T-helper 17 cell (primary cell): Measurements from ENCODE around the gene CDH1. TPM values are rescaled to one million over a fixed set of nuclear protein-coding genes. Genes with fewer than 3 reads are reported as not detected.
"Not testable (repeated sequence)": the region's sequence is repeated elsewhere in the genome, so short reads cannot be mapped to it uniquely, and the experiment has no call there.

Experiments used
- ATAC-seq: fragments of 150-1000 bp; cut with Tn5 transposase; 2 replicates; pipeline ENCODE4 v1.10.0; 2021; ENCODE audit warnings: mild to moderate bottlenecking, moderate library complexity
- DNase-seq, 3 donors: peaks; one replicate each; pipeline versions ENCODE4 v3.0.0 to v3.0.0-alpha.2; 2020 to 2021
- H3K9me3 ChIP-seq: one replicate; pipeline ENCODE4 v1.7.0; 2013; ENCODE audit warnings: low read length, mild to moderate bottlenecking; ENCODE audit not compliant: control insufficient read depth, poor library complexity, severe bottlenecking
- H3K27ac Mint-ChIP-seq: one replicate; pipeline ENCODE4 v1.8.0; 2022; ENCODE audit warnings: mild to moderate bottlenecking, moderate library complexity, mixed read lengths
- H3K27me3 Mint-ChIP-seq: one replicate; pipeline ENCODE4 v1.8.0; 2022; ENCODE audit warnings: mixed read lengths
- H3K36me3 Mint-ChIP-seq: one replicate; pipeline ENCODE4 v1.8.0; 2022; ENCODE audit warnings: low read depth, mixed read lengths
- H3K4me1 Mint-ChIP-seq: one replicate; pipeline ENCODE4 v1.8.0; 2022; ENCODE audit warnings: mild to moderate bottlenecking, mixed read lengths
- H3K4me3 Mint-ChIP-seq: one replicate; pipeline ENCODE4 v1.8.0; 2022; ENCODE audit warnings: mild to moderate bottlenecking, moderate library complexity, mixed read lengths
- total RNA-seq, 4 donors: library from RNA in 2 of 4; stranded (reverse) in 2 of 4; gene quantifications; one replicate each; pipeline ENCODE4 v1.2.3 and lab custom pipeline; 2022 to 2026

Gene CDH1
- total RNA-seq, 2 donors from 2014 or later = 0.44 to 0.47 TPM

DNA sequence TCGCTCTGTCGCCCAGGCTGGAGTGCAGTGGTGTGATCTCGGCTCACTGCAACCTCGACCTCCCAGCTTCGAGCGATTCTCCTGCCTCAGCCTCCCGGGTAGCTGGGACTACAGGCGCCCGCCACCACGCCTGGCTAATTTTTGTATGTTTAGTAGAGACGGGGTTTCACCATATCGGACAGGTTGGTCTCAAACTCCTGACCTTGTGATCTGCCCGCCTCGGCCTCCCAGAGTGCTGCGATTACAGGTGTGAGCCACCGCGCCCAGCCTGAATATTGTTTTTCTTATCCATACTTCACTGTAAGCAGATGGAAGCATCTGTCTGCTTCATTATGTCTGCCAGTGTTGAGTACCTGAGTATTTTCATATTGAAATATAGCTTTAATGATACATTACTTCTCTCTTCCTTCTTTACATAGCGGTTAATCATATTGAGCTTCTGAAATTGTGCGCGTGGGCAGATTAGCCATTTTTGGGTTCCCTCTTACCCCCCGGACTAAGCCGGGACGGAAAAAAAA, 105.9 kb downstream of the CDH1 start:
- Mint-ChIP-seq H3K4me3 (peak overlapping the region; percentile 96), H3K4me1 (peaks cover 25% of the 10 kb centered on the region), H3K27ac (peak overlapping the region; percentile 92)
- H3K36me3 Mint-ChIP-seq, DNase-seq, H3K9me3 ChIP-seq, H3K27me3 Mint-ChIP-seq, ATAC-seq: not testable (repeated sequence)

DNA sequence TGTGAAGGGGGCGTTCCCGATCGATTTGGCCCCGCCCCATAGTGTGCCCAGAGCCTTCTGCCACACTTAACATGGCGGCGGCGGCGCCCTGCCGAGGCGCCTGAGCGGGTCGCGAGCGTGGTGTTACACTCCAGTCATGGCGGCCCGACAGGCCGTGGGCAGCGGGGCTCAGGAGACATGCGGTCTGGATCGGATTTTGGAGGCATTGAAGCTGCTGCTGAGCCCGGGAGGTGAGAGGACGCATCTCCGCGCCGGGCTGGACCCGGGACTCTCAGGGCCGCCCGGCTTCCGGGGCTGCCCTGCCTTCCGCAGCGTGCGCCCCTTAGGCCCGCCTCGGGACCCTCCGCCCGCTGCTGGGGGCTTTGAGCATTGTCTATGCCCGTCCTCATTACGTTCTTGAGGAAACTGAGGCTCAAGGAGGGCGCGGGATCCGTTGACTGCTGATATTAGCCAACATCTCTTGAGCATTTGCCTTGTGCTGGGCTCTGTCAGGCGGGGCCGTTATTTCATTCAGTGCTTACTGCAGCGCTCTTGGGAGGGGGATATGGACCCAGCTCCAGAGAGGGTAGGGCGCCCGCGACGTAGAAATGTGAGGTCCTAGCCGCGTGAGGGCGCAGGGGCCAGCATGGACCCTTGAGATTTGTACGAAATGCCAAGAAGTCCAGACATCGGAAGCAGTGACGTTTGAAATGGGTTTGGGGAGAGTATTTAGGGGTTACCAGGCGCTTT, 106.6 kb downstream of the CDH1 start, which contains the start of gene TANGO6:
Gene TANGO6, plus strand, starts transcription at position 50 of the 729 bp plus-strand sequence. Its CDS starts 87 bp downstream, at position 137.
- no peaks in the 10 kb centered on the region for H3K36me3 Mint-ChIP-seq
- H3K27me3 Mint-ChIP-seq = no peaks in the 10 kb centered on the region
- ATAC-seq (peak; percentile 98), DNase-seq (peak; percentile 82 to 85 (median 84))
- H3K9me3 ChIP-seq = no peaks in the 10 kb centered on the region
- peaks cover 25% of the 10 kb centered on the region for H3K4me1 Mint-ChIP-seq
- peak within 1 kb of the TSS; percentile 96 for H3K4me3 Mint-ChIP-seq
- peak within 1 kb of the TSS; percentile 92 for H3K27ac Mint-ChIP-seq

- H3K4me1 Mint-ChIP-seq = peaks cover 25% of the 10 kb centered on the region
- H3K27ac Mint-ChIP-seq = peak overlapping the region; percentile 92
- H3K27me3 Mint-ChIP-seq = no peaks in the 10 kb centered on the region
- H3K4me3 Mint-ChIP-seq = peak overlapping the region; percentile 96
- H3K9me3 ChIP-seq = no peaks in the 10 kb centered on the region
- ATAC-seq = no peak
- DNase-seq = no peak
- no peaks in the 10 kb centered on the region for H3K36me3 Mint-ChIP-seq
Observed at GRCh38 chr16:68844211-68844564, 107.1 kb downstream of the CDH1 start.

GRCh38 chr16:68848786-68849185, 111.7 kb downstream of the CDH1 start:
- no peaks in the 10 kb centered on the region for H3K9me3 ChIP-seq
- Mint-ChIP-seq H3K4me3 (no peak overlapping the region), H3K4me1 (peaks cover 24% of the 10 kb centered on the region), H3K27me3 (no peaks in the 10 kb centered on the region), H3K36me3 (no peaks in the 10 kb centered on the region), H3K27ac (no peak overlapping the region)
- DNase-seq = no peak
- no peak for ATAC-seq

- ATAC-seq (no peak), DNase-seq (no peak)
- Mint-ChIP-seq H3K27ac (no peak overlapping the region), H3K27me3 (no peaks in the 10 kb centered on the region), H3K4me1 (peaks cover 13% of the 10 kb centered on the region), H3K4me3 (no peak overlapping the region), H3K36me3 (no peaks in the 10 kb centered on the region)
- H3K9me3 ChIP-seq = no peaks in the 10 kb centered on the region
Observed at GRCh38 chr16:68850481-68850880, 113.4 kb downstream of the CDH1 start.

DNA sequence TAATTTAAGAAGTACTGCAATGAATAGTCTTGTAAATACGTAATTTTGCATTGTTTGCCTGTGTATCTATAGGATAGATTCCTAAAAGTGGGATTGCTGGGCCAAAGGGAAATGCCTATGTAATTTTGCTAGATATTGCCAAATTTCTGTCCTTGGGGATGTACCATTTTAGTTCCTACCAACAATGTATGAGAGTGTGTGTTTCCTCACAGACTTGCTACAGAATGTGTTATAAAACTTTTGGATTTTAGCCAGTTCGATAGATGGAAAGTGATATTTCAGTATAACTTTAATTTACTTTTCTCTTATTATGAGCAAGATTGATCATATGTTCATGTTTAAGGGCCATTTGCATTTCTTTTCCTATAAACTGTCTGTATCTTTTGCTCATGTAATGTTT, 114.5 kb downstream of the CDH1 start:
- H3K36me3 Mint-ChIP-seq = no peaks in the 10 kb centered on the region
- no peaks in the 10 kb centered on the region for H3K27me3 Mint-ChIP-seq
- no peaks in the 10 kb centered on the region for H3K9me3 ChIP-seq
- H3K4me1 Mint-ChIP-seq = peaks cover 16% of the 10 kb centered on the region
- H3K27ac Mint-ChIP-seq = no peak overlapping the region
- ATAC-seq = no peak
- no peak for DNase-seq
- no peak overlapping the region for H3K4me3 Mint-ChIP-seq

DNA sequence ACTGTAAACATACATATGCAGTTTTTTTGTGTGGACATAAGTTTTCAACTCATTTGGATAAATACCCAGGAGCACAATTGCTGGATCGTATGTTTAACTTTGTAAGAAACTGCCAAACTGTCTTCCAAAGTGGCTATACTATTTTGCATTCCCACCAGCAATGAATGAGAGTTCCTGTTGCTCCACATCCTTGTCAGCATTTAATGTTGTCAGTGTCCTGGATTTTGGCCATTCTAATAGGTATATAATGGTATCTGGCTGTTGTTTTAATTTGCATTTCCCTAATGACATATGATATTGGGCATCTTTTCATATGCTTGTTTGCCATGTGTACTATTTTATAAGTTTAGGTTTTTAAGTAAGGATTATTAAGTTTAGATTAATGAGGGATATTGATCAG, 120.4 kb downstream of the CDH1 start:
- H3K4me3 Mint-ChIP-seq = no peak overlapping the region
- H3K36me3 Mint-ChIP-seq = peaks cover 10% of the 10 kb centered on the region
- H3K4me1 Mint-ChIP-seq = peaks cover 17% of the 10 kb centered on the region
- H3K9me3 ChIP-seq = no peaks in the 10 kb centered on the region
- H3K27ac Mint-ChIP-seq = no peak overlapping the region
- no peak for ATAC-seq
- H3K27me3 Mint-ChIP-seq = no peaks in the 10 kb centered on the region
- no peak for DNase-seq

DNA sequence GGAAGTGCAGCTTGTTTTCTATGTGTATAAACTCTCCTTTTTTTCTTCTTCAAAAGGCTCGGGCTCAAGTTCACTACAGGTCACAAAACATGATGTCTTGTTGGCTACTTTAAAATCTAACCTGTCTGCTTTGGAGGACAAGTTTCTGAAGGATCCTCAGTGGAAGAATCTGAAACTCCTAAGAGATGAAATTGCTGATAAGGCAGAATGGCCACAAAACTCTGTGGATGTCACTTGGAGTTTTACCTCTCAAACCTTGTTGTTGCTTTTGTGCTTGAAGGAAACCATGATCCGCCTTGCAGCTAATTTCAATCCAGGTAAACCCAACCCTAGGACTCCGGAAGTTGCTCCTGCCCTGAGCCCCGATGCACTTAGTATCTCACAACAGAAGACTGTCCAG, 122.7 kb downstream of the CDH1 start:
- H3K27ac Mint-ChIP-seq = no peak overlapping the region
- H3K27me3 Mint-ChIP-seq = no peaks in the 10 kb centered on the region
- H3K4me1 Mint-ChIP-seq = peaks cover 17% of the 10 kb centered on the region
- no peak overlapping the region for H3K4me3 Mint-ChIP-seq
- H3K36me3 Mint-ChIP-seq = peaks cover 10% of the 10 kb centered on the region
- H3K9me3 ChIP-seq = no peaks in the 10 kb centered on the region
- DNase-seq (no peak), ATAC-seq (no peak)

DNA sequence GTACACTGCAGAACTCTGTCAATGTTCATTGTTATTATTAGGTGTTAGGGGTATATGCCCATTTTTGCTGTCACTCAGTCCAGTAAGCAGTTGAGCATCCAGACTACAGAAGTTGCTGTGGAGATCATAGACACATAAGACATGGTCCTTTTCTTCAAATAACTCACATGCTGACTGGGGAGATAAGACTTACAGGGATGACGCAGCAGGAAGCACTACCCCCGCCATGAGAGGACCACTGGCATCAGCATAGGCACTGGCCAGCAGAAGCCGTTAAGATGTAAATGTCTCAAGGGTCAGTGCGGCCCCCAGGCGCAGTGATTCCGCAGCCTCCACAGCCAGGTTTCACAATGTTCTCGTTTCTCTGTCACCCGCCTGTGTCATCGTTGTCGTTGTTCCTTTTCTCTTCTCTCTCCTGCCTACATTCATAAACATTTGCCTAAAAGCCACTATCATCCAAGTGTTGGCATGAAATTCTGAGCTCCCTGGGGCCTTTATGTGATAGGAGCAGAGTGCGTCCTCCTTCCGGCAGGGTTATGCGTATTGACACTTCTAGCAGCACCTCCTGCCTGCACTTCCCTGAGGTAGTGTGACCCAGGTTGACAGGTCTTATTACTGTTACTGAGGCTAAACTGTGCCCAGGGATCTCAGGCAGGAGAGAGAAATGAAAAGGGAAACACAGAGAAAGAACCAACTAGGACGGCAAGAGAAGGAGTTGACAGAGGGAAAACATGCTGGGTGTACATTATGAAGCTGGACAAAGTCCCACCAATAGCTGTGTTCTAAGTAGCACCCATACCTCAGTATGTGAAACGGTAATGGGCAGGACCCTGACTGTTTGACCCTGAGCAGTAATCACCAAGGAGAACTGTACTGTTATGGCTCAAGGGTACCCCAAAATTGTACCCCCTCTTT, 124.1 kb downstream of the CDH1 start:
- H3K27me3 Mint-ChIP-seq = no peaks in the 10 kb centered on the region
- ATAC-seq = no peak
- H3K4me3 Mint-ChIP-seq = no peak overlapping the region
- peak overlapping the region; percentile 51 for H3K27ac Mint-ChIP-seq
- H3K36me3 Mint-ChIP-seq = peaks cover 10% of the 10 kb centered on the region
- DNase-seq = no peak
- H3K4me1 Mint-ChIP-seq = peaks cover 14% of the 10 kb centered on the region
- H3K9me3 ChIP-seq = no peaks in the 10 kb centered on the region

- no peak for DNase-seq
- Mint-ChIP-seq H3K36me3 (peaks cover 8% of the 10 kb centered on the region), H3K4me1 (peaks cover 8% of the 10 kb centered on the region), H3K4me3 (no peak overlapping the region), H3K27ac (no peak overlapping the region), H3K27me3 (no peaks in the 10 kb centered on the region)
- no peaks in the 10 kb centered on the region for H3K9me3 ChIP-seq
- ATAC-seq = no peak
Observed at GRCh38 chr16:68866933-68867332, 129.8 kb downstream of the CDH1 start.

- Mint-ChIP-seq H3K27me3 (no peaks in the 10 kb centered on the region), H3K36me3 (peaks cover 10% of the 10 kb centered on the region), H3K4me3 (no peak overlapping the region), H3K4me1 (peaks cover 11% of the 10 kb centered on the region), H3K27ac (peak overlapping the region; percentile 61)
- no peak for DNase-seq
- ATAC-seq = no peak
- no peaks in the 10 kb centered on the region for H3K9me3 ChIP-seq
Observed at GRCh38 chr16:68869492-68870088, 132.5 kb downstream of the CDH1 start.

GRCh38 chr16:68873635-68874471, 136.8 kb downstream of the CDH1 start:
- H3K9me3 ChIP-seq = no peaks in the 10 kb centered on the region
- peak overlapping the region; percentile 27 for H3K27ac Mint-ChIP-seq
- H3K27me3 Mint-ChIP-seq = no peaks in the 10 kb centered on the region
- ATAC-seq (no peak), DNase-seq (no peak)
- H3K36me3 Mint-ChIP-seq = peaks cover 16% of the 10 kb centered on the region
- no peak overlapping the region for H3K4me3 Mint-ChIP-seq
- H3K4me1 Mint-ChIP-seq = peaks cover 11% of the 10 kb centered on the region
